ENCODE measurements around the gene KCNIP4. TPM values are rescaled to one million over a fixed set of nuclear protein-coding genes. Genes with fewer than 3 reads are reported as not detected.

KCNIP4 gene
- polyA plus RNA-seq, 1 donor (not counting 4 experiments of a cell fraction or from before 2014, with no cell fraction given), result 0.07 TPM

DNA sequence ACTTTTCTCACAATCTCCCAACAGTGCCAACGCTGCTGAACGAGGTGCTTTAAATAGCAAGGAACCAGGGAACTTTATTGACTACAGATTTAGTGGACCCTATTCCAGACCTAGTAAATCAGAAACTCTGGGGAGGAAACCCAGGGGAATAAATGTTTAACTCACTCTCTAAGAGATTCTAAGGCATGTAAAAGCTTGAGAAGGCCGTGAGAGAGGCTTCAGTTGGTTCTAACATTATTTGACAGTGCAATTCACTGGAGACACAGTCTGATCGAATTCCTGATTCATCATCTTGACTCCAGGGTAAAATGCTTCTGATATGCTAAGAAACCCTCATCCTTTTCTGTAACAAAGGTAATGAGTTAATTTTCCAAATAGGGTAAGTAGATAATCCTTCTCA lies 494.4 kb downstream of the KCNIP4 start:
- no peak overlapping the region for H3K4me3 ChIP-seq (ENCODE audit: control insufficient read depth in 2 of 3, extremely low read depth in 1 of 3, insufficient read depth in 2 of 3, low read depth in 1 of 3, low read length in 3 of 3)
- DNase-seq (ENCODE audit: low read depth, low spot score) (no peak), FAIRE-seq (no peak)
- H3K27ac ChIP-seq (ENCODE audit: control insufficient read depth, insufficient read depth, low read length), result no peak overlapping the region
- no peak overlapping the region for H3K4me2 ChIP-seq (ENCODE audit: control insufficient read depth, extremely low read depth, insufficient read depth, low read depth, low read length)
- H2AFZ ChIP-seq (ENCODE audit: control insufficient read depth, low read length), result no peak overlapping the region
- TF ChIP-seq, protein P1, sequence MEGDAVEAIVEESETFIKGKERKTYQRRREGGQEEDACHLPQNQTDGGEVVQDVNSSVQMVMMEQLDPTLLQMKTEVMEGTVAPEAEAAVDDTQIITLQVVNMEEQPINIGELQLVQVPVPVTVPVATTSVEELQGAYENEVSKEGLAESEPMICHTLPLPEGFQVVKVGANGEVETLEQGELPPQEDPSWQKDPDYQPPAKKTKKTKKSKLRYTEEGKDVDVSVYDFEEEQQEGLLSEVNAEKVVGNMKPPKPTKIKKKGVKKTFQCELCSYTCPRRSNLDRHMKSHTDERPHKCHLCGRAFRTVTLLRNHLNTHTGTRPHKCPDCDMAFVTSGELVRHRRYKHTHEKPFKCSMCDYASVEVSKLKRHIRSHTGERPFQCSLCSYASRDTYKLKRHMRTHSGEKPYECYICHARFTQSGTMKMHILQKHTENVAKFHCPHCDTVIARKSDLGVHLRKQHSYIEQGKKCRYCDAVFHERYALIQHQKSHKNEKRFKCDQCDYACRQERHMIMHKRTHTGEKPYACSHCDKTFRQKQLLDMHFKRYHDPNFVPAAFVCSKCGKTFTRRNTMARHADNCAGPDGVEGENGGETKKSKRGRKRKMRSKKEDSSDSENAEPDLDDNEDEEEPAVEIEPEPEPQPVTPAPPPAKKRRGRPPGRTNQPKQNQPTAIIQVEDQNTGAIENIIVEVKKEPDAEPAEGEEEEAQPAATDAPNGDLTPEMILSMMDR (optimal IDR thresholded peaks at IDR 0.05 in 1 of 3, IDR thresholded peaks at IDR 0.05 in 1 of 3, conservative IDR thresholded peaks at IDR 0.05 in 1 of 3; ENCODE audit: extremely low read depth in 1 of 3, insufficient read depth in 2 of 3, low read length in 3 of 3), result no peak
- TF ChIP-seq EZH2 (IDR thresholded peaks at IDR 0.05; ENCODE audit: low read length), result no peak
- H3K79me2 ChIP-seq (ENCODE audit: control insufficient read depth, insufficient read depth, low read length), result no peaks in the 10 kb centered on the region
- no peaks in the 10 kb centered on the region for H3K36me3 ChIP-seq (ENCODE audit: control insufficient read depth in 2 of 2, extremely low read depth in 1 of 2, insufficient read depth in 2 of 2, low read length in 2 of 2)
- peaks cover 22% of the 10 kb centered on the region for H3K4me1 ChIP-seq (ENCODE audit: control insufficient read depth, extremely low read depth, insufficient read depth, low read length)
- dilution Hi-C loops (cut with MboI; ENCODE audit: extremely low pct_ligation_motif_present, low sequenced_read_pairs), result no loop called here
- H4K20me1 ChIP-seq (ENCODE audit: control insufficient read depth, extremely low read depth, insufficient read depth, low read length), result no peaks in the 10 kb centered on the region
- H3K27me3 ChIP-seq (ENCODE audit: control insufficient read depth, extremely low read depth, insufficient read depth, low read length), result peaks cover 3% of the 10 kb centered on the region
- no peaks in the 10 kb centered on the region for H3K9me1 ChIP-seq (ENCODE audit: control insufficient read depth, extremely low read depth, insufficient read depth, low read length)
- H3K9me3 ChIP-seq (ENCODE audit: control insufficient read depth, low read depth, low read length), result no peaks in the 10 kb centered on the region
- no peak overlapping the region for H3K9ac ChIP-seq (ENCODE audit: control insufficient read depth, extremely low read depth, insufficient read depth, low read length)

- Histone ChIP-seq H3K9me3 (ENCODE audit: control insufficient read depth, low read depth, low read length) (no peaks in the 10 kb centered on the region), H3K9ac (ENCODE audit: control insufficient read depth, extremely low read depth, insufficient read depth, low read length) (no peak overlapping the region), H3K9me1 (ENCODE audit: control insufficient read depth, extremely low read depth, insufficient read depth, low read length) (no peaks in the 10 kb centered on the region), H2AFZ (ENCODE audit: control insufficient read depth, low read length) (no peak overlapping the region), H3K27me3 (ENCODE audit: control insufficient read depth, extremely low read depth, insufficient read depth, low read length) (peaks cover 3% of the 10 kb centered on the region), H3K27ac (ENCODE audit: control insufficient read depth, insufficient read depth, low read length) (no peak overlapping the region), H3K79me2 (ENCODE audit: control insufficient read depth, insufficient read depth, low read length) (no peaks in the 10 kb centered on the region), H3K4me1 (ENCODE audit: control insufficient read depth, extremely low read depth, insufficient read depth, low read length) (peaks cover 22% of the 10 kb centered on the region), H3K4me2 (ENCODE audit: control insufficient read depth, extremely low read depth, insufficient read depth, low read depth, low read length) (no peak overlapping the region), H4K20me1 (ENCODE audit: control insufficient read depth, extremely low read depth, insufficient read depth, low read length) (no peaks in the 10 kb centered on the region), H3K36me3 (ENCODE audit: control insufficient read depth in 2 of 2, extremely low read depth in 1 of 2, insufficient read depth in 2 of 2, low read length in 2 of 2) (no peaks in the 10 kb centered on the region), H3K4me3 (ENCODE audit: control insufficient read depth in 2 of 3, extremely low read depth in 1 of 3, insufficient read depth in 2 of 3, low read depth in 1 of 3, low read length in 3 of 3) (no peak overlapping the region)
- TF ChIP-seq EZH2 (IDR thresholded peaks at IDR 0.05; ENCODE audit: low read length), result no peak
- TF ChIP-seq, protein P1 (optimal IDR thresholded peaks at IDR 0.05 in 1 of 3, IDR thresholded peaks at IDR 0.05 in 1 of 3, conservative IDR thresholded peaks at IDR 0.05 in 1 of 3; ENCODE audit: extremely low read depth in 1 of 3, insufficient read depth in 2 of 3, low read length in 3 of 3), result no peak
- FAIRE-seq (no peak), DNase-seq (ENCODE audit: low read depth, low spot score) (no peak)
- dilution Hi-C loops (cut with MboI; ENCODE audit: extremely low pct_ligation_motif_present, low sequenced_read_pairs), result no loop called here
Measured at GRCh38 chr4:21452931-21453330, 495.6 kb downstream of the KCNIP4 start.

Measured in keratinocyte (primary cell).